Activated gamma-delta T cell (primary cell): ENCODE results near the gene KRTAP6-1.

Source experiments
- DNase-seq: peaks from one replicate; lab custom pipeline; 2025; lab: John Stamatoyannopoulos, UW
- total RNA-seq, 2 donors: gene quantifications; one replicate each; lab custom pipeline; 2026; lab: John Stamatoyannopoulos, UW

The KRTAP6-1 gene, protein sequence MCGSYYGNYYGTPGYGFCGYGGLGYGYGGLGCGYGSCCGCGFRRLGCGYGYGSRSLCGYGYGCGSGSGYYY
- 0 reads per million in 2 donors for total RNA-seq

DNA sequence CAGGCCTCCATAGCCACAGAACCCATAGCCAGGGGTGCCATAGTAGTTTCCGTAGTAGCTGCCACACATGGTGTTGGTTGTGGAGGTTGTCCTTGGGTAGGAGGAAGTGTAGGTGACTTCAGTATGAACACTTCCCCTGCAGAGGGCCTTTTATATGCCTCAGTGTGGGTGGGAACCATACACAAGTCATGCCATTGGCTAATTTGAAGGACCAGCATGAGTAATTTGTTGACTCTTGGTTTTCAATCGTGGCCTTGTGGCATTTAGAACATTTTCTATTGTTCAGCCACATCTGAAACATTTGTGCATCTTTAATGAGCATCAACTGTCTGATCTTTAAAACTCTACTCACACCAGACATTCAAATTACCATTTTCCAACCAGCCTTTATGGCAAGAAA, at the start of gene KRTAP6-1:
KRTAP6-1 (minus strand) TSS at position 95 of the 400 bp plus-strand sequence; CDS start at position 69, 26 bp downstream.
- no peak for DNase-seq

DNA sequence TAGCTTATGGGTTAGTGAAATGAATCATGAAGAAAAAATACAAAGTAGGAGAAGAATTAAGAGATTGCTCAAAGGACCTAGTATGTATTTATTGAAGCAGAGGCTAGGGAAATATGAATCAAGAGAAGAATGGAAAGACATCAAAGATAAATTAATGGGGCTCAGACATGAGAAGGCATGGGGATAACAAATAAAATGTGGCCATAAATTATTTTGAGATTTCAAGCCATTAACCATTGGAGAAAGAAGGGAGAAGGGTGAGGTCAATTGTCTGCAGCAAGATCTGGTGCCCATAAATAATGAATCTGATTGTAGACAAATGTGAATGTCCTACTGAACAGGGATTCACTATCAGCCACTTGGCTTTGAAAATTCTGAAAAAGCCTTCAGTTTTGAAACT, 39.2 kb upstream of the KRTAP6-1 start:
- no peak for DNase-seq

DNA sequence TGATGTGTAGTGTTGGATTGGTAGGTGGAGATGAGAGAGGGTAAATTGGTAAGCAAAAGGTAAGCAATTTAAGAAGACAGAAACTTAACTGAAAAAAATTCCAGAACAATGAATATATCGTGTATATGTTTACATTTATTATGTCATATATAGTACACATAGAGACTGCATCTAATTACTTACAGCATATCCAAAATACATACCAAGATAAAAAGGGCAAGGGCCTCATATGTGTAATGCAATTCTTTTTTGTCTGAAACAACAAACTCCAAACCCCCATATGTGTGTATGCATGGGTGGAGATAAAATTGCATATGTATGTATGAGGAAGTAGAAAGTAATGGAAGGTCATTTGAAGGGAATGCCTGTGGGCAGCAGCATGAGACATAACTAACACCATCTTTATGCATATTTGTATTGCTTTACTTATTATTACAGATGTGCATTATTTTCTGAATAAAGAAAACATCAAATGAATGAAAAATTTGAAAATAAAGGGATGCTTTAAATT, 33.2 kb upstream of the KRTAP6-1 start:
- DNase-seq = no peak

DNA sequence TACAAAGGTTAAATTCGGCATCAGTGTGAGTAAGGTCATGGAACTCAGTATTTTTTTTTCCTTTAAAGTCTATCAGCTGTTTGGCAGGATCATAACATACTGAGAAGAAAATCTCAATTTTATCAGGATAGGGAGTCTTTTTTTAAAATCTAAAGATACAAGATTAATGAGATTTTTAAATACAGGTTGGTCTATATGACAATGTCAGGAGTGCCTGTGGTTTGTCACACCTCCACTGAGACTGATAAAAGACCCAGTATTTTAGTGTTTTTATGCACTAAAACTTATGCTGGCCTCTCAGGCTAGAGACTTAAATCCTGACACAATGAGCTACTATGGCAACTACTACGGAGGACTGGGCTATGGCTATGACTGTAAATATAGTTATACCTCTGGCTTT, 28.8 kb upstream of the KRTAP6-1 start, which contains the start of gene KRTAP20-3:
KRTAP20-3 (plus strand) TSS at position 301 of the 400 bp plus-strand sequence.
- no peak for DNase-seq

DNA sequence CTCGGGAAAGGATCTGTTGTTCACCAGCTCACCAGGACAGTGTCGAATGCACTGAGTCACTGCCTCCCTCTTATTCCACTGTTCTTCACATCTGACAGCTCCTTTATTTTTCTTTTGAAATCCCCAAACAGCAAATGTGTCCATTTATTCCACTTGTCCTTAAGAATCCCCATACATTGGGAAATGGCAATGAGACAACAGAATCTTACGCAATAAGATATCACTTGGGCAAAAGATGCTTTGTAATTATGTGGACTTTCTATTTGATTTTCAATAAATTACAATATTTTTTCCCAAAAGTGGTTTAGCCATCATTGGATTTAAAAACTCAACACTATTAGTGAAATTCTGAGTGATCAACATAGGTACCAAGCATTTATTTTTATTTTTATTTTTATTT, 25.0 kb upstream of the KRTAP6-1 start:
- DNase-seq = no peak

DNA sequence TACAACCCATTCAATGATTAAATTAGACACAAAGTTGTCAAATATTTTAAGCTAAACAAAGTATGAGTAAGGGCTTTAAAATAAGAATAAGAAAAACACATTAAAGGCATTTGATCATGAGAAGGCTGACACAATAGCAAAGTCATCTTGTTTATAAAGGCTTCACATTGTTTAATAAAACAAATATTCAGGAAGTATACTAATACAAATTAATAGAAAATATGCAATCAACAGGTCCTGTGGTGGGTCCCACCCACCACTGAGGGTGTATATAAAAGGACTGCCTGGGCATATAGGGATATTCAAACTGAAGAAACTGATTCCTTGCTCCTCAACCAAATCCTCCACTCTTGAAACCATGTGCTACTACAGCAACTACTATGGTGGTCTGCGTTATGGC, 21.2 kb upstream of the KRTAP6-1 start, which contains the start of gene KRTAP20-2:
KRTAP20-2 (plus strand) TSS at position 301 of the 400 bp plus-strand sequence; CDS start at position 359, 58 bp downstream.
- no peak for DNase-seq

DNA sequence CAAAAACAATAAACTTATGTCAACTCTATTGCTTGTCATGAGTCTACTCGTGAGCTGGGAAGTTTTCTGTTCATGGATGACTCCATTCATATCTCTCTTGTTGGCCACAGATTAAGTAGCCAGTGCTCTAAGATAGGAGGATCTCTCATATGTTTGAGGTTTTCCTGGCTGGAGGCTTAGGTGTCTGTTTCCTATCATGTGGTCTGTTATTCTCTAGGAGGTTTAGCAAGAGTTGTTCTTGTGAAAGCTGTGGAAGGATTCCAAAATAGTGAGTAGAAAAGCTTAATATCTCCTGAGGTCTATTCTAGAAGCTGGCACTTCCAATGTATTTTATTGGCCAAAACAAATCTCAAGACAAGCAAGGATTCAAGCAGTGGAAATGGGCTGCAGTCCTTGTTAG, 15.5 kb upstream of the KRTAP6-1 start:
- no peak for DNase-seq

DNA sequence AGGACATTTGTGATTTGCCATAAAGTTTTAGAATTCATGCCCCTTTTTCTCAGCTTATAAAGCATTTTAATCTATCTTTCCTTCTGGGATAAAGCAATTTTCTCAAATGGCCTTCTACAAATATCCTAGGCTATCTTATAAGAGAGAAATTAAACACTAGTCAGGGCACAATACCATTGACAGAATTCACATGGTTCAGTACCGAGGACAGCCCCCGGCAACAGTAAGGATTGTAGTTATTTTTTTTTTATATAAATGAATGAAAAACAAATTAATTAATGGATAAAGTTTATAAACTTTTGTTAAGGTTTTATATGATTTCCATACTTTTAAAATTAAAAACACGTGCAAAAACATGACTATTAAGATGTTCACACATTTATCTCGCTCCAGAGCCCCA, 14.4 kb upstream of the KRTAP6-1 start:
- no peak for DNase-seq

DNA sequence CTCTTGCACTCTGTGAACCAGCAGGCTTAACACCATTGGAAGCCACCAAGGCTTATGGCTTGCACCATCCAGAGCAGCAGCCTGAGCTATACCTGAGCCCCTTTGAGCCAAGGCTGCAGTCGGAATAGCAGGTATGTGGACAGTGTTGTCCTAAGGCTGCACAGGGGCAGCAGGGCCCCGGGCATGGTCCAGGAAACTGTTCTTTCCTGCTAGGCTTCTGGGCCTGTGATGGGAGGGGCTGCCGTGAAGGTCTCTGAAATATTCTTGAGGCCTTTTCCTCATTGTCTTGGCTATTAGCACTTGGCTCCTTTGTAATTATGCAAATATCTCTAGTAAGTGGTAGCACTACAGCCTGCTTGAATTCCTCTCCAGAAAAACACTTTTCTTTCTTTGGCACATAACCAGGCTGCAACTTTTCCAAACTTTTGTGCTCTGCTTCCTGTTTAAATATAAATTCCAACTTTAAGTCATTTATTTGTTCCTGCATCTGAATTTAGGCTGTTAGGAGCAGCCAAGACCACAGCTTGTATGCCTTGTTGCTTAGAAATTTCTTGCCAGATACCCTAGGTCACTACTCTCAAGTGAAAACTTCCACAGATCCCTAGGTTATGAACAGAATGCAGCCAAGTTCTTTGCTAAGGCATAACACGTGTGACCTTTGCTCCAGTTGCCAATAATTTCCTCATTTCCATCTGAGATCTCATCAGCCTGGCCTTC, 11.9 kb upstream of the KRTAP6-1 start:
- DNase-seq = no peak

DNA sequence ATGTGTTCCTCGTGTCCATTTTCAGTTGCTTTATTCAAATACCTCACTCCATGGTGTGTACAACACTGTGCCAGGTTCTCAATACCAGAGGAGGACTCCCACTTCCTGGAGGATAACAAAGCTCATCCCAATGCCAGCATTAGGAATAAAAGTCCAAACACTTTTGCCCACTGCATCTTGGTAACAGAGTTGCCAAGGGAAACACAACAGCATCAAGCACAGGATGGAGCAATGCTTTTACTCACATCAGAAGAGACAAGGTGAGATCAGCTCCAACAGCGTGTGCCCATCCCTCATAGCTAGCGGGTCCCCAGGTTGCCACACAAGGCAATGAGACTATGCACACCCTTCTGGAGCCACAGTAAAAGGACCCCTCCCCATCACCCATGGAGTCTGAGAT, 9.6 kb upstream of the KRTAP6-1 start:
- no peak for DNase-seq

DNA sequence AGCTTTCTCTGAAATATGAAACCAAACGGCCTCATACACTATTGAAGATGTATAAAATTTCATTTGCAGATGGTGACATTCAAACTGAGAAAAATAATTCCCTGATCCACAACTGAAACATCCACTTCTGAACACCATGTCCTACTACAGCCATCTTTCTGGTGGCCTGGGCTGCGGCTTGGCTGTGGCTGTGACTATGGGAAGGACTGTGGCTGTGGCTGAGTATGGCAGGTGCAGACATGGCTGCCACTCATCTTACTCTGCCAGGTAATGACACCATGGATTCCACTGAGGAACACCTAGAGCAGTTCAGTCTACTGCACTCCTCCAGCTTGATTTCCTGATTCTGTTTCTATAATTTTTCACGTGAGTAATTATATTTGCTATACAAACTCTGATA, 6.8 kb upstream of the KRTAP6-1 start, which contains the start of gene KRTAP20-4:
KRTAP20-4 (plus strand) TSS at position 106 of the 400 bp plus-strand sequence.
- DNase-seq = no peak

DNA sequence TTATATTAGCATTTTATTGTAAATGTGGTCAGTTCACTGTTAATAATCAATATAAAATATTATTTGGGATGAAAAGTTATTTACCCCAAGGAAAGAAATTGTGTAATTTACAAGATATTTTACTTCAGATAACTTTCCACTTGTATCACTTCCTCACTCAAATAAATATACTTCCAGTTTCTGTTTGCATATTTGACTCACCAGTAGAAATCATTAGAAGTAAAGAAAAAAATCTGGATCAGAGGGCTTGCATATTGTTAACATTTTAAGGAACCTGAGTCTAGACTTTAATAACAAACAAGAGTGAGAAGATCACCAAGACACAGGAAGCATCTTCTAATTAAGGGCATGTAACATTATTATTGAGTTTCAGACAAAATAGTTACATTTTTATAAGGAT, 6.3 kb upstream of the KRTAP6-1 start:
- DNase-seq = no peak

DNA sequence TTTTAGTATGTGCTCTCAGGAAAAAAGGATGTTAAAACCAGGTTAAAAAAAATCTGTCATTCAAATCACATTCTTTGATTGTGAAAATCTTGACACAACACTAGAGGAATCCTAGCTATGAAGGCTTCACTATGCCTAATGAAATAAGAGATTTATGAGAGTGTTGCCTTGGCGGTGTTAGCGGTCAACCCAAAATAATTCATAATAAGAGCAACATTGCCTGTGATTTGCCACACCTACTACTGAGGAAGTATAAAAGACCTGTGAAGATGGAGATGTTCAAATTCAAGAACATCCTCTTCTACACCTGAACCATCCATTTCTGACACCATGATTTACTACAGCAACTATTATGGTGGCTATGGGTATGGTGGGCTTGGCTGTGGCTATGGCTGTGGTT, 2.4 kb upstream of the KRTAP6-1 start, which contains the start of gene KRTAP20-1:
KRTAP20-1 (plus strand) TSS at position 301 of the 400 bp plus-strand sequence; CDS start at position 331, 30 bp downstream.
- no peak for DNase-seq

DNA sequence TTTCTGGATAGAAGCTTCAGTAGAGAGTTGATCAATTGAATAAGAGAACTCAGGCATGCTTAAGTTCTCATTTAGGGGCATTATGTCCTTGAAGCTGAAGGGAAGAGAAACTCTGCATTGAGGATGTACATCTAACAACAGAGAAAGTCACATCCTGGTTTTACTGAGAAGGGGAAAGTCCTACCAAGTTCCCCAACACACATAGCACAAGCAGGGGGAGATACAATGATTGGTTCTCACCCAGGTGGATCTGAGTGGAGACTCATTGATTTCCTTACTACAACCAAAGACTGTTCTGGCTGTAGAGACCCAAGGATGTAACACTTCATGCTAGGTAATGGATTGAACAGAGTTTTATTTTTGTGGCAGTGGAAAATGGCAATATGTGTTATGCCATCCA, 1.5 kb upstream of the KRTAP6-1 start:
- no peak for DNase-seq

DNA sequence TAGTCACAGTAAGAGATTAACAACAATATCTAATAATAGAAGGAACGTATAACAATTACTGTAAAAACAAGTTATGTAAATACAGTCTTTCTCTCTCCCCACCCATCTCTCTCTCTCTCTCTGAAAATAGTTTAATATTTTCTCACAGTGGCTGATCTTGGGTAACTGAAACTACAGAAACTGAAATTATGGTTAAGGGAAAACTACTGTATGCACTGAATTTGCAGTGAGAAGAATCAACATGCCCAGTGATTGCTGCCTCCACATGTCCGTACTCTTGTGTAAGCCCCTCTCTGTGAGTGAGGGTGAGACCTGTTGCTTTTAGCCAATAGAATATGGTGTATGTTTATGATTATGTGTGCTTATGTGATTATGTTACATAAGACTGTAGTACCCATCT, 1.6 kb downstream of the KRTAP6-1 start:
- DNase-seq = no peak

DNA sequence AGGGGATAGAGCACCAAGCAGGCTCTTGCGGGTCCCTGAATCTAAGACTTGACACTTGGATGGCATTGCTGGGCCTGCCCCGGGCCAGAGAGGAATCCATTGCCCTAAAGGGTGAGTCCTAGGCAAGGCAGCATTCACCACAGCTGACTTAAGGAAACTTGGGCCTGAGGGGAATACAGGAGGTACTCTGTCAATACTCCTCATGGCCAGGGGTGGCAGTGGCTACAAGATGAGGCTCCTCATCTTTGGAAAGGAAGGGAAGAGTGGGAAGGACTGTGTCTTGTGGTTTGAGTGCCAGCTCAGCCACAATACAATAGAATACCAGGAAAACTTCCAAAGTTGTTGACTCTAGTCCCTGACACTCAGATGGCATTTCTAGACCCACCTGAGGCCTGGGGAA, 7.8 kb downstream of the KRTAP6-1 start:
- no peak for DNase-seq

DNA sequence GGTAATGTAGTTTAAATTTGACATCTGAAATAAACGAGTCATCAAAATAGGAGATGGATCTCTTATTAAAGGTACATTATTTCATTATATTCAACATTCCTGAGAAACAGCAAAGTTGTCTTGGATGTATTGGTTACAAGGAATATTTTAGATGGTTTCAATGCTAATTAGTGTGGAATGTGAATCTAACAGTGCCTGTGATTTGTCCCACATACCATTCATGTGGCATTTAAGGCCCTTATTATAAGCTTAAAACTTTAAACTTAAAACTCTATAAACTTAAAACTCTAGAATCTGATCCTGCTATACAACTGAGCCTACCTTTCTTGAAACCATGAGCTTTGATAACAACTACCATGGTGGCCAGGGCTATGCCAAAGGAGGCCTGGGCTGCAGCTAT, 12.9 kb downstream of the KRTAP6-1 start, which contains the start of gene KRTAP22-1:
KRTAP22-1 (plus strand) TSS at position 301 of the 400 bp plus-strand sequence.
- DNase-seq = no peak

DNA sequence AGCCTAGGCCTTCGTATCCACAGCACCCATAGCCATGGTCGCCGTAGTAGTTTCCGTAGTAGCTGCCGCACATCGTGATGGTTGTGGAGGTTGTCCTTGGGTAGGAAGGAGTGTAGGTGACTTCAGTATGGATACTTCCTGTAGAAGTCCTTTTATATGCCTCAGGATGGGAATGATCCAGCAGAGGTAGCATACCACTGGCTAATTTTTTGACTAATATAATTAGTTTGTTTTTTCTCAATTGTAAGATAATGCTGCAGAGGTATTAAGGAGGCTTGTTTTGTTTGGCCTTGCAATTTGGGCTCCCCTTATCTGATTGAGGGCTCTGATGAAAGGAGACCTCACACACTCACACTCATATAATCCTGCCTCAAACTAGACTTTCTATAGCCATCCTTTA, 14.9 kb downstream of the KRTAP6-1 start, which contains the start of gene KRTAP6-2:
KRTAP6-2 (minus strand) TSS at position 101 of the 400 bp plus-strand sequence; CDS start at position 73, 28 bp downstream.
- no peak for DNase-seq

DNA sequence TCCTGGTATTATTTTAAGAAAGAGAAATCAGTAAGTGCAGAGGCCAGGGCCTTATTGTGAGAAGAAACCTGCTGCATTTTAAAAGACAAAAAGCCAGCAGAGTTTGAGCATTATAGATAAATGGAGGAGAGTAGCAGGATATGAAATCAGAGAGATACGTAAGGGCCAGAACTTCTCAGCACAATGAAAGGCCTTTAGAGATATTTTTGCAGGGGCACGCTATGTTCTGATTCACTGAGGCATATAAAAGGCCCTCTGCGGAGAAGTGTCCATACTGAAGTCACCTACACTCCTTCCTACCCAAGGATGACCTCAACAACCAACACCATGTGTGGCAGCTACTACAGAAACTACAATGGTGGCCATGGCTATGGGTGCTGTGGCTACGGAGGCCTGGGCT, 21.6 kb downstream of the KRTAP6-1 start, which contains the start of gene KRTAP6-3:
KRTAP6-3 (plus strand) TSS at position 301 of the 400 bp plus-strand sequence; CDS start at position 307, 6 bp downstream.
- DNase-seq = no peak

DNA sequence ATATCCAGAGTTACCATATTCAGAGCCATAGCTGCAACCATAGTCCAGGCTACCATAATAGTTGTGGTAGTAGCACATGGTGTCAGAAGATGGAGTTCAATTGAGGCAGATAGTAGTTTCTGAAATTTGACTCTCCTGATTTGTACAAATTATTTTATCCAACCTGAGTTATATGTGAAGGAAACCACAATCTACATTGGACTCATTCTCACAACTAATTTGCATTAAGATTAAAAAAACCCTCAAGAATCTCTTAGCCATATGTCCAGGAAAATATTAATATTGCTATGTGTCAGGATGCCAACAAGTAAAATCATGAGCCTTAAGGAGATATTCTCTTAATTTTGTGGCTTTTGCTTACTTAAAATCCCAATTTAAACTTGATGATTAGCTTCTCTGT, 23.4 kb downstream of the KRTAP6-1 start, which contains the start of gene KRTAP22-2:
KRTAP22-2 (minus strand) TSS at position 101 of the 400 bp plus-strand sequence.
- no peak for DNase-seq

DNA sequence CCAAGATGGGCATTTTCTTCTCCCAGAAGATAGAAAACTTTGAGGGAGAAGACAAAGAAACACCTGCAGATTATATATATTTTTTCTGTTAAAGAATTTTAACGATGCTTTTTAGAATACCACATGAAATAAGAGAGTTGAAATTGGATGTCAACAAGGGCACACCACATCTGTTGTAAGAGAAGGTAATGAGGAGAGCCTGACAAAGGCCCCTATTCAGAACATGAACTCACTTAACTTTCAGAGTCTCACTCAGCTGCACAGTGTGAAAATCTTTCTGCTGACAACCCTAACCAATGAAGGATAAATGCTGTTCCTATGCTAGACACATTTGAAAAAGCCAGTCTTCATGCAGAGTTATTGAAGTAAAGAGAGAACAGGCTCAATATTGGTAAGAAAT, 30.9 kb downstream of the KRTAP6-1 start:
- no peak for DNase-seq

DNA sequence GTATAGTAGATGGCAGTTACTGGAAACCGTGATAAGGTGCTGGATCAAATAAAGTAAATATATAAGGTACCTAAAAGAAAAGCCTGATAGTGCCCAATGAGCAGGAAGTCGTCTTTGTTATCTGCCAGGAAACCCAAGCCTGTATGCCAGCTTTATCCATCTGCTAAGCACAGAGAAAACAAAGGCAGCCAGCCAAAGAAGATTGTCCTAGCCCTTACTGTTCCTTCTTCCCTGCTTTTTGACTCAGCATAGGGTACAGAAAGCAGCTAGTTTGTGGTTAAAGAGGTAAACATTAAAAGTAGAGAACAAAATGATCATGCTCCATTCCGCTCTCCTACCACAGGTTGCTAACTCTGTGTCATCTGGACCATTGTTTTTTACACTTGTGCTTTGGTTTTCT, 33.6 kb downstream of the KRTAP6-1 start:
- DNase-seq = no peak

DNA sequence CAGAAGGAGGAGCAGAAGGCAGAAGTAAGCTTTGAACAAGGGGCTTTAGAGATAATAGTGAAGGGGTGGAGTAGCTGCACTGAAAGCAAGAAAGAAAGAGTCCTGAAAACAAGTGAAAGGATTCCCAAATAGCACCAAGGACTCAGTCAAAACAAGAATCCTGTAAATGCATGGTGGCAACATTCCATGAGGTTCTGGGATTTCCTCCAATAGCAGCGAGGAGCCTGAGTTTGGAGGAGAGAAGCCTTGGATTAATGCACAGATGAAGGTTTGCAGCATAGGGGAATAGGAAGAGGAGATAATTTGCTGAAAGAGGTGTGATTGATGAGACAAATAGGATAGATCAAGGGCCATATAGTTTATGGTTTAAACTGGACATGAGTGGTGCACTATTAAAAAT, 34.4 kb downstream of the KRTAP6-1 start:
- DNase-seq = no peak
